GM19452 (cell line): ENCODE results near the gene RNPS1.

Experiments
- ATAC-seq: cut with Tn5 transposase; IDR thresholded peaks from one replicate; pipeline ENCODE4 v1.9.1; 2021; ENCODE audit not compliant: unreplicated experiment

The RNPS1 gene

DNA sequence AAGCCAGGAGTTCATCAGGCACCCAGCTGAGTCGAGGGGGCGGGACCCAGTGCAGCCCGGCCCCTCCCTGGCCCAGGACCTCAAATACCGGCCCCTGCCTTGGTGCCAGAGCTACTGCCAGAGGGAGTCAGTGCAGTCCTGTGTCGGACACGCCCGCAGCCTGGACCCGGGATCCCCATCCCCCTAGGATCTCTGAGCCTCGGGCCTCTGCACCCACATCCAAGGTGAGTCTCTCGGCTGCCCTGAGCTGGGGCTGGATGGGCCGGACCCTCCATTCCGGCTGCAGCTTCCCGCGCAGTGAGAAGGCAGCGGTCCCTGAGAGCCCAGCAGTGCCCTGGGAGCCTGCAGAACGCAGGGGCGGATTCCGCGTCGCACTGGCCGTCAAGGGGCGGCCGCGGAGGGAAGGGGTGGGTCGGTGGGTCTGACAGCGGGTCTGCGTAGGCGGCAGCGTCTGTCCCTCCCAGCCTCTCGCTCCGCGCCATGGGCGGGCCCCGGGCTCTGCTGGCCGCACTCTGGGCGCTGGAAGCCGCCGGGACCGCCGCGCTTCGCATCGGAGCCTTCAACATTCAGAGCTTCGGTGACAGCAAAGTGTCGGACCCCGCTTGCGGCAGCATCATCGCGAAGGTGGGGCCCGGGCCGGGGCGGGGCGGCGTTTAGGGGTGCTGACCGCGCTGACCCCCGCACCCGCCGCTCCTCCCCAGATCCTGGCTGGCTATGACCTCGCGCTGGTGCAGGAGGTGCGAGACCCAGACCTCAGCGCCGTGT is 31.4 kb downstream of the RNPS1 start, which contains the start of gene DNASE1L2:
Gene DNASE1L2, plus strand, starts transcription at position 108 of the 765 bp plus-strand sequence. Its CDS starts 373 bp downstream, at position 481.
- no peak for ATAC-seq

DNA sequence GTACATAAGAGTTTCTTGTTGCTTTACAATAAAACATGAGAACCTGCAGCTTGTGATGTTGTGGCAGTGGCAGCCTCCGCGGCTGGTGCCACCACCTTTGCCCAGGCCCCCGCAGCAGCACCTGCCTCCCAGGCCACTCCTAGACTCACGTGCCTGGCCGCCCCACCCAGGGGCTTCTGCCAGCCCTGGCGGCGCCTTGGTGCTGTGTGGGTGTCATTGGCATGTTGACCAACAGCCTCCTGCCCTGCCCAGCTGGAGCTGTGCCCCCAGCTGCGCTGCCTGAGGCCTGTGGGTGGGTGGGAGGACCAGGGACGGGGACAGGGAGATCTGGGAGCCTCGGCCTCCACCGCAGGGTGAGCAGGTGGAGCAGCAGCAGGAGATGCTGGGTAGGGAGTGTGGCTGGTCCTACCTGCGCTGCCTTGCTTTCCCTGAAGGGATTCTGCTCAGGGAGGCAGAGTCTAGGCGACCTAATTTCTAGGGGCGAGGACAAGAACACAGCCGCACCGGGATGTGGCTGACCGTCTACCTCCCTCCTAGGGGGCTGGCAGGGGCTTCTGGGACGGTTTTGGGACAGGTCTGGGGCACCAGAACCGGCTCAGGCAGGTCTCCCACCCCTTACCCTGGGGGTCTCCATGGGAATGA is 32.1 kb downstream of the RNPS1 start:
- no peak for ATAC-seq

DNA sequence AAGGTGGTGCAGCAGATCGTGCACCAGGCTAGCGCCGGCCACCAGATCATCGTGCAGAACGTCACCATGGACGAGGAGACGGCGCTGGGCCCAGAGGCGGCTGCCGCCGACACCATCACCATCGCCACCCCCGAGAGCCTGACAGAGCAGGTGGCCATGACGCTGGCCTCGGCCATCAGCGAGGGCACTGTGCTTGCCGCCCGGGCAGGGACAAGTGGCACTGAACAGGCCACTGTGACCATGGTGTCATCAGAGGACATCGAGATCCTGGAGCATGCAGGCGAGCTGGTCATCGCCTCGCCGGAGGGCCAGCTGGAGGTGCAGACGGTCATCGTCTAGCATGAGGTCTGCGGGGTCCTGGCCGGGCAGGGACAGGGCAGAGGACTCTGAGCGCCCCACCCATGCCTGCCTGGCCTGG is 32.7 kb downstream of the RNPS1 start:
- ATAC-seq: no peak

DNA sequence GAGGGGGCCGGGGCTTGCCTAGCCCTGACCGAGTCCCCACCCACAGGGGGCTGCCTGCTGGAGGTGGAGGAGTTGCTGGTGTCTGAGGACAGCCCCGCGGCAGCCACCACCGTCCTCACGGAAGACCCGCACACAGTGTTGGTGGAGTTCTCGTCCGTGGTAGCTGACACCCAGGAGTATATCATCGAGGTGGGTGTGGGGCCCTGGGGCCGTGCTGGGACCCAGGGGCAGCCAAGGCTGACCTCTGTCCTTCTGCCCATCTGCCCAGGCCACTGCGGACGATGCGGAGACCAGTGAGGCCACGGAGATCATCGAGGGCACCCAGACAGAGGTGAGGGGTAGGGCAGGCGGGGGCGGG is 33.1 kb downstream of the RNPS1 start:
- ATAC-seq: no peak

DNA sequence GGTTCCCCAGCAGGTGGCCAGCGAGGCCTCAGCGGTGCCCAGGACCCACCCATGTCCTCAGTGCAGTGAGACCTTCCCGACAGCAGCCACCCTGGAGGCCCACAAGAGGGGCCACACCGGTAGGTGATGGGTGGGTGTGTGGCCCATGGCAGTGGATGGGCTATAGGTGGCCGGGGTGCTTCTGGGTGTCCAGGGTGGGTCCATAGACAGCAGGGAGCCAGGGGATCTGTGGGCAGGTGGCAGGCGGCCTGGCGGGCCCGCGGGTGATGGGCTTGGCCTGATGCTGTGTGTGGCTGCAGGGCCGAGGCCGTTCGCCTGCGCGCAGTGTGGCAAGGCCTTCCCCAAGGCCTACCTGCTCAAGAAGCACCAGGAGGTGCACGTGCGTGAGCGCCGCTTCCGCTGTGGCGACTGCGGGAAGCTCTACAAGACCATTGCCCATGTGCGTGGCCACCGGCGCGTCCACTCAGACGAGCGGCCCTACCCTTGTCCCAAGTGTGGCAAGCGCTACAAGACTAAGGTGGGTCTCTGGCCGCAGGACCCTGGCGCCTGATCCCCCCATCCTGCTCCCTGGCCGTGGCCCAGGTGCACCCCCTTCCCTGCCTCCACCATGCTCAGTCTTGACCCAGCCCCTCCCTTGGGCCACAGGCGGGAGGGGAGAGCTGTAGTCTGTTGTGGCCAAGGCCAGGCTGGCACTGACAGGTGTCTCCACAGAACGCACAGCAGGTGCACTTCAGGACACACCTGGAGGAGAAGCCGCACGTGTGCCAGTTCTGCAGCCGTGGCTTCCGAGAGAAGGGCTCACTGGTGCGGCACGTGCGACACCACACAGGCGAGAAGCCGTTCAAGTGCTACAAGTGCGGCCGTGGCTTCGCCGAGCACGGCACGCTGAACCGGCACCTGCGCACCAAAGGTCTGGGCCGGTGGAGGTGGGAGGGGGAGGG is 33.8 kb downstream of the RNPS1 start:
- ATAC-seq: no peak

DNA sequence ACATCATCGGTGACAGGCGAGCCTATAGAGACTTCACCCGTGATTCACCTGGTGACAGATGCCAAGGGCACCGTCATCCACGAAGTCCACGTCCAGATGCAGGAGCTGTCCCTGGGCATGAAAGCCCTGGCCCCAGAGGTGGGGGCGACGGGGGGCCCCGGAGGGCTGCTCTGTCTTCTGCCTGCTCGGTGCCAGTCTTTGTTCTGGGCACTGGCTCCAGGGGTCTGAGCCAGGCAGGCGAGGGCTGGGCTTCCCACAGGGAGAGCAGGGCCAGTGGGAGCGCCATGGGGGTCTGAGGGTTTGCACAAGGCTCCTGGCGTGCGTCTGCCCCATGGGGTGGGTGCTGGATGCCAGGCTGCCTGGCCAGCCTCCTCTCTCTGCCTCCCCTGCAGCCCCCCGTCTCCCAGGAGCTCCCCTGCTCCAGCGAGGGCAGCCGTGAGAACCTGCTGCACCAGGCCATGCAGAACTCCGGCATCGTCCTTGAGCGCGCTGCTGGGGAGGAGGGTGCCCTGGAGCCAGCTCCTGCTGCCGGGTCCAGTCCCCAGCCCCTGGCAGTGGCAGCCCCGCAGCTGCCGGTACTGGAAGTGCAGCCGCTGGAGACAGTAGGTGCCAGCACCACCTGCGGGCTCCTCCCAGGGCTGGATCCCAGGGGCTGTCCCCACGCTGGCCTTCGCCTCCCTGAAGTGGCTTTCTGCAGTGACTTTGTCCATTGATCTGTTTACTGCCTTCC is 34.7 kb downstream of the RNPS1 start:
- no peak for ATAC-seq

DNA sequence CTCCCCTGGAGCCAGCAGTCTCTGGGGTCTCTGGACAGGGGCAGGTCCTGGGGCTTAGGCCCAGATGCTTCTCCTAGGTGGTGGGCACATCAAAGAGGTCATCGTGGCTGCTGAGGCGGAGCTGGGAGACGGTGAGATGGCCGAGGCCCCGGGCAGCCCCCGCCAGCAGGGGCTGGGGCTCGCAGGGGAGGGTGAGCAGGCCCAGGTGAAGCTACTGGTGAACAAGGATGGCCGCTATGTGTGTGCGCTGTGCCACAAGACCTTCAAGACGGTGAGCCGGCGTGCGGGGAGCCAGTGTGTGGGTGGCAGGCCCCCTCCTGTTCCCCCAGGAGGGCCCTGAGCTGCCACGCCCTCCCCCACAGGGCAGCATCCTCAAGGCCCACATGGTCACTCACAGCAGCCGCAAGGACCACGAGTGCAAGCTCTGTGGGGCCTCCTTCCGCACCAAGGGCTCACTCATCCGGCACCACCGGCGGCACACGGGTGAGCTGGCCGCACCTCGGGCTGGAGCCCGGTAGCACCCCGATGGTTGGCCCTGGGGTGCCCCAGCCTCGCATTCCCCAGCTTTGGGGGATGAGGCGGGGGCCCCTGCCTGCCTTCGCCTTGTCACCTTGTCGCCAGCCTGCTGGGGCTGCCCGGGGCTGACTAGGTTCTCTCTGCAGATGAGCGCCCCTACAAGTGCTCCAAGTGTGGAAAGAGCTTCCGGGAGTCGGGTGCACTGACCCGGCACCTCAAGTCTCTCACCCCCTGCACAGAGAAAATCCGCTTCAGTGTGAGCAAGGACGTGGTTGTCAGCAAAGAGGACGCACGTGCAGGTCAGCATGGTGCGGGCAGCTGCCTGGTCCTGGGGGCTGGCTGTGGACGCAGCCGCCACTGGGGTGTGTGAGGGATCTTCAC is 35.6 kb downstream of the RNPS1 start:
- no peak for ATAC-seq

DNA sequence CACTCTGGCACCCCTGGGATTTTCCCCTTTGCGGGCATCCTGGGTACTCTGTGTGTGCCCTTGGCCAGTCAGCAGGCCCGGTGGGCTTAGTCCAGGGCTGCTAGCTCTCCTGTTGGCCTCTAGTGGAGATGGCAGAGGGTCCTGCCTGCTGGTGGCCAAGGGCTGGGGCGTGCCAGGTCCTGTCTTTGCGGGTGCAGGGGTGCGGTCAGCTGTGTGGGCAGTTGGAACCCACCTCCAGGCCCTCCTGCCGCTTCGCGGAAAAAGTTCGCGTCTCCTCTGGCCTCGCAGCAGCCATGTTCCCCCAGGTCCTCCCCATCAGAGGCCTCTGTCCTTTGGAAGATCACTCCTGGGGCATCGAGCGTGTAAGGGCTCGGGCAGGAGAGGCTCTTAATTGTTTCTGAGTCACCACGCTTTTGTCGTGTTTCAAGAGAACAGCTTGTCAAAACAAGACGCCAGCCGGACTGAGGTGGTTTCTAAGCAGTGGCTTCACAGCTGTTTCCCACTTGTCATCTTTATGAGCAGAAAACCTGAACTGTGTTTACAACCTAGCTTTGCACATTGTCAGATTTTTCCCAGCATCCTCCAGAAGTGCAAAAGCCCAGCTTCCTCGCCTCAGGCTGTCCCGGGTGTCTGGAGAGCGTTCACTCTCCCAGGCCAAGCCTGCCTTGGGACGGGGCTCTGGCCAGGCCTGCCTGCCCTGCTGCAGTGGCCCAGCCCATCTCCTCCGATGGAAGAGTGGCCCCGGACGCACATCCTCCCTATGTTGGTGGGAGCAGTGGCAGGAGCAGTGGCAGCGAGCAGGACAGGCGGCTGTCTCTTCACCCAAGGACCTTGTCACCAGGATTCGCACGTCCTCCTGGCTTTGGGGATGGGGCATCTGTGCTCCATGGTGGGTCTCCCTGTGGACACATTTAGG is 36.7 kb downstream of the RNPS1 start:
- no peak for ATAC-seq

DNA sequence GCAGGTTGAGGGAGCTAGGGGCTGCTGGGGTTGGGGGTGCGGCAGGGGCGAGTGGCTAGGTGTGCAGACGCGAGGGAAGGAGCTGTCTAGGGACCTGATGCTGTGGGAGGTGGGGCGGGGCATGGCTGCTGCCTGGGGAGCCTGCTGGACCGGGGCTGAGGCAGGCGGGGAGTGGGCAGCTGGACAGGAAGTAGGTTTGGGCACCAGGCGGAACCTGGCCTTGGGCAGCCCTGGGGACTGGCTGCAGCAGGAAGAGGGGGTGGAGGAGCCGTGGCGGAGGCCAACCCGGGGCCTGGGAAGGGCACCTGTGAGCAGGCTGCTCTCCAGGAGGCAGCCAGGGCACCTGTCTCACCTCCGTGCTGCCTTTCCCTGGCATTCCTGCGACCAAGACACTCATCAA is 37.5 kb downstream of the RNPS1 start:
- no peak for ATAC-seq

DNA sequence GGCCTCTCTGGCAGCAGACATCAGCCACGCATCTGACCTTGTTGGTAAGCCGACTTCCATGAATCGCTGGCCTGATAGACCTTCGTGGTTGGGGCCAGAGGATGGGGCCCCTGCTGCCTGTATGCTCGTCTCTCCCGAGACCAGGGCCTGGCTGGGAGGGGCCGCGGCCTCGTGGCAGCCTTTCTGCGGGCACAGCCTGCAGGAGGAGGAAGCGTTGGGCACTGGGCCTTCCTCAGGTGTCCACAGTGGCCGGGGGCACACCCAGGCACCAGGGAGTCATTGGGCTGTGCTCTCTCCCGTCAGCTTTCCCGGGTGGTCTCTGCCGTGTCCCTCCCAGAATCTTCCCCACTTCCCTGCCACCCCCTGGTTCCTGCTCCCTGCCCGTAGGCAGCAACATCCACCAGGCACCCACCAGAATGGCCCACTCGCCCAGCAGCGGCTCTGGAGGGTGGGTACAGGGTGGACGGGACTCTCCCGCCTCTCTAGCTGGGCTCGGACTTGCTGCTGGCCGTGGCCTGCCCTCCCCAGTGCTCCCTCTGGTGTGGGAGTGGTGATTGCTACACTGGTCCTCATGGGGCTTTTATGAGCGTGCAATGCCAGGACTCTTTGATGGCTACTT is 38.2 kb downstream of the RNPS1 start:
- no peak for ATAC-seq

DNA sequence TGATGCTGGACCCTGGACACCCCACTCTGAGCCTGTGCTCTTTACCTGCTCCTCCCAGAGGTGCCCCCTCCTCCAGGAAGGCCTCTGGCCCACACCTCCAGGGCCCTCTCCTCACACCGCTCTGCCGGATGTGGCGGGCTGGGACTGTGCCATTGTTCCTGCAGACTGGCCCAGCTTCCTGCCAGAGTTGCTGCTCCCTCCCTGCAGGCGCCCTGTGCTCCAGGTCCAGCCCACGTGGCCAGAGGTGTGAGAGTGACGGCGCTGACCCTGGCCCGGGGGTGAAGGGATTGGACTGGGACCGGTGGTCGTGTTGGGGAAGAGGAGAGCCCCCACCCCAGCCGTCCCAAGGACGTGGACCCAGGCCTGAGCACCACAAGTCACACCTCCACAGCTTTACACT is 38.8 kb downstream of the RNPS1 start:
- ATAC-seq: no peak

DNA sequence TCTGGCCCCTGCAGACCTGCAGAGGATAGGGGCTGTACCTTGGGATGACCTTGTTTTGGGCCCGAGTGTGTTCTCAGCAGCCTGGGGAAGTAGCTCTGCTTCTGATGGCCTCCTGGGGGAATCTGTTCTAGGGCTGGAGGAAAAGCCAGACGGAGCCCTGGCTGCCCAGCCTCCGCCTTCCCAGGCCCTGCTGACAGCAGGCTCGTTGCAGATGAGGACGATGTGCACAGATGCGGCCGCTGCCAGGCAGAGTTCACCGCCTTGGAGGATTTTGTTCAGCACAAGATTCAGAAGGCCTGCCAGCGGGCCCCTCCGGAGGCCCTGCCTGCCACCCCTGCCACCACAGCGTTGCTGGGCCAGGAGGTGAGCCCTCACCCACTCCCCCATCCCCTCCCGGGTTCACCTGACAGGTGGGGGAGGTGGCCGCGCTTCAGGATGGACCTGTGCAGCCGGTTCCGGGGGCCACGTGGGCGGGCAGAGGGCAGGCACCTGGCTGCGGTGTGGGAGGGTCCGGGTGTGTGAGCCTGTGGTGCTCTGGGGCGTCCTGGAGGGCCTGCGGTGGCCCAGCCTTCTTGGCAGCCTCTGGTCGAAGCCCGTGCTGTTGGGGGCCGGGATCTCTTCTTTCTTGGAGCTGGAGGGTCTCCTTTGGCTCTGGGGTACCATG is 39.6 kb downstream of the RNPS1 start:
- no peak for ATAC-seq

DNA sequence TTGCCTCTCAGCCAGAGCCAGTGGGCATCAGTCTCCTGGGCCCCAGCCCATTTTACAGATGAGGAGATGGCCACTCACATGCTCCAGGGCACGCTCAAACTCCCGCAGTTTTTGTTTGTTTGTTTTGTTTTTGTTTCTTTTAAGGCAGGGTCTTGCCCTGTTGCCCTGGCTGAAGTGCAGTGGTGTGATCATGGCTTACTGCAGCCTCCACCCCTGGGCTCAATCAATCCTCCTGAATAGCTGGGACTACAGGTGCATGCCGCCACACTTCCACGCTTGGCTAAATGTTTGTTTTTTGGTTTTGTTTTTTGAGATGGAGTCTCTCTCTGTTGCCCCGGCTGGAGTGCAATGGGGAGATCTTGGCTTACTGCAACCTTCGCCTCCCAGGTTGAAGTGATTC is 41.0 kb downstream of the RNPS1 start:
- no peak for ATAC-seq

DNA sequence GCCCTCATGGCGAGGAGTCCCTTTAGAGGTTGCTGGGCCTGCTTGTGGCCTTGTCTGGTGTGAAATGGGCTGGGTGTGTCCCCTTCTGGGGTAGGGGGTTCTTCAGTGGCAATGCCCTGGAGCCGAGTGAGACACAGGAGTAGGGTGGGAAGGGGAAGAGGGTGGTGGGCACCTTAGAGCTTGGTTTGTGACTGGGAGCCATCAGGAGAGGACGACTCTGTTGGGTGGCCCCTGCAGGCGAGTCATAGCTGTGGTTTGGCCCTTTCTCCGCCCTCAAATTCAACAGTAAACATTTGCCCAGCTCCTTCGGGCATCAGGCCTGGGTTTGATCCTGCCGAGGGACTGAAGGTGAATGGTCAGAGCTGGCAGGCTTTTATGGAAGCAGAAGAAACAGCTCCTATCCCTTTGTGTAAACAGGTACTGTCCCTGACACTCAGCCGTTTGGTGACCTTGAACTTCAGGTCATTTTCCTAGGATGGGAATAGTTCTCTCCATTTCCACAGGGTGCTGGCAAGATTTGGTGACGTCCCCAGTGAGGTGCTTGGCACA is 41.6 kb downstream of the RNPS1 start:
- no peak for ATAC-seq

DNA sequence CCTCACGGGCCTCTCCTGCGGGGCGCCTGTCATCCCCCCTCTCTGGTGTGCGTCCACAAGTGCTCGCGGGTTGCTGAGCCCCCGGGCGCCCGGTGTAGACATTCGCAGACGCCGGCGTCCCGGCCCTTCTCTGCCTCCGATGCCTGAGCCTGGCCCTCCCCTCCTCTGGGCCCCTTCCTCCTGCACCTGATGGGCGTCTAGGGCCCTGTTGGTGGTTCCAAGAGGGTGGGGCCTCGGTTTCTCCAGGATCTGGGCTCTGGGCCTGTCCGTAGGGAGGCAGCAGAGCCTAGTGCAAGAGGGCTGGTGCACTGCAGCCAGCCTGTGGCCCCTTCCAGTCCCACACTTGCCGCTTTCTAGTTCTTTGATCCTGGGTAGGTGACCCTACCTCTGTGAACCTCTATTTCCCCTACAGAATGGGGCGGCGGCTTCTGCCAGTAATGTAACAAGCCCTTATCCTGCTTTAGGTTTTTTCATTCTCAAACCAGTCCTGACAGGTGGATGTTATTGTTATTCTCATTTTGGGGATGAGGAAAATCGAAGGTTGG is 43.9 kb downstream of the RNPS1 start:
- peak; percentile 9 for ATAC-seq

DNA sequence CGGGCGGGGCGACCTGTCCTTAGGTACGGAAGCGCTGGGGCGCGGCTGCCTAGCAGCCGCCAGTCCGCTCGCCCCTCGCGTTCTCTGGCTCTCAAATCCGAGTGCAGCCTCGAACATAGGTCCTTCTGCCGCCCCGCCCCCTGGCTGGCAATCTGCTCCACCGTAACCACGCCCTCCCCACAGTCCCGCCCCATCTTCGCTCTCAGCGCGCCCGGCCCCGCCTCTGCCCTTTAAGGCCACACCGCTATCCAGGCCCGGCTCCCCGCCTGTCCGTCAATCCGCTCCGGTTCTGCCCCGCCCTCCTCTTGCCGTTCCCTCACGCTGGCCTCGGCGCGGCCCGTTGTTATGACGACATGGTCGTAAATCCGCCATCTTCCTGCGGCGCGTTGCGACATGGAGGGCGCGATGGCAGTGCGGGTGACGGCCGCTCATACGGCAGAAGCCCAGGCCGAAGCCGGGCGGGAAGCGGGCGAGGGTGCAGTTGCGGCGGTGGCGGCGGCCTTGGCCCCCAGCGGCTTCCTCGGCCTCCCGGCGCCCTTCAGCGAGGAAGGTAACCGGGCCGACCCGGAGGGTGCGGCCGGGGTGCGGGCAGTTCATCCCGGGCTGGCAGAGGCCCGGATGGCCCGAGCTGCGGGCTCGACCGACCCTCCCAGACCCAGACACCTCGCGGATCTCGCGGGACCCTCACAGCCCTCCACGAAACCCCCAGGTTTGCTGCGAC is 44.5 kb downstream of the RNPS1 start, which contains the start of gene E4F1:
Gene E4F1, plus strand, starts transcription at position 371 of the 721 bp plus-strand sequence. Its CDS starts 23 bp downstream, at position 394.
- peak; percentile 92 for ATAC-seq
